ENCODE measurements around the gene RSPH6A.

DNA sequence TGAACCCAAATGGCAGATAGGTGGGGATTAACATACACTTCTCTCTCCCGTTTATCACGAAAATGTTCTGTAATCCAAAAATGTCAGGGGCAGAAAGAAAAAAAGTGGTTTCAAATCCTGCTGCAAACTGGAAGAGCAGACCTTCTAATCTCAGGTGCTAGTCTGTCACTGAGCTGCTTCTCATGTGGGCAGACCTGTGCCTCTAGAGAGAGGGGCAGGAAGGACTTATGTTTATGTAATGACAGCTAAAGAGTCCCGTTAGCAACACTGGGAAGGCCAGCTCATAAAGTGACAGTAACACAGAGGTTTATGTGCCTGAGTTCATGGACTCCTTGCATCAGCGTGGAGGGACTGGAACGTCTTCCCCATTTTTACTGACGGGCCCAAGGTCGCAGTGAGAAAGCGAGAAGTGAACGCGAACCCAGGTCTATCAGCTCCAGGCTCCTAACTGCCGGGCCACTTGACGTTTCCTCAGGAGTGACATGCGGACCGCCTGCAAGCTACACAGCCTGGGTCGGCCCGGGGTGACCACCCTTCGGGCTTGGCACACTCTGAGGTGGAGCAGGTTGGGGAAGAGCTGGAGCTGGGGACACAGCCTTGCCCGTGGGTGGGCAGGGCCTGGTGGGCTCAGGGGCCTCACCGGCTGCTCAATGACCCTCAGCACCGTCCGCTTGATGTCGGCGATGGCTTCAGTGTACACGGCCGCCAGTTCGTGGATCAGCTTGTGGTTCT is 9.6 kb upstream of the RSPH6A start:
- TF ChIP-seq, protein P1, sequence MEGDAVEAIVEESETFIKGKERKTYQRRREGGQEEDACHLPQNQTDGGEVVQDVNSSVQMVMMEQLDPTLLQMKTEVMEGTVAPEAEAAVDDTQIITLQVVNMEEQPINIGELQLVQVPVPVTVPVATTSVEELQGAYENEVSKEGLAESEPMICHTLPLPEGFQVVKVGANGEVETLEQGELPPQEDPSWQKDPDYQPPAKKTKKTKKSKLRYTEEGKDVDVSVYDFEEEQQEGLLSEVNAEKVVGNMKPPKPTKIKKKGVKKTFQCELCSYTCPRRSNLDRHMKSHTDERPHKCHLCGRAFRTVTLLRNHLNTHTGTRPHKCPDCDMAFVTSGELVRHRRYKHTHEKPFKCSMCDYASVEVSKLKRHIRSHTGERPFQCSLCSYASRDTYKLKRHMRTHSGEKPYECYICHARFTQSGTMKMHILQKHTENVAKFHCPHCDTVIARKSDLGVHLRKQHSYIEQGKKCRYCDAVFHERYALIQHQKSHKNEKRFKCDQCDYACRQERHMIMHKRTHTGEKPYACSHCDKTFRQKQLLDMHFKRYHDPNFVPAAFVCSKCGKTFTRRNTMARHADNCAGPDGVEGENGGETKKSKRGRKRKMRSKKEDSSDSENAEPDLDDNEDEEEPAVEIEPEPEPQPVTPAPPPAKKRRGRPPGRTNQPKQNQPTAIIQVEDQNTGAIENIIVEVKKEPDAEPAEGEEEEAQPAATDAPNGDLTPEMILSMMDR (IDR thresholded peaks at IDR 0.05), result no peak
- TF ChIP-seq POLR2AphosphoS5 (IDR thresholded peaks at IDR 0.05), result no peak
- TF ChIP-seq POLR2A (IDR thresholded peaks at IDR 0.05), result no peak

Measured in prostate gland (tissue), 2 donors.